HepG2 (cell line): ENCODE results near the gene CDYL. TPM values are rescaled to one million over a fixed set of nuclear protein-coding genes. Genes with fewer than 3 reads are reported as not detected.

Experiments
- ATAC-seq: fragments of 200-7000 bp; cut with Tn5 transposase; 3 replicates; pipeline ENCODE4 v1.9.1; 2020; ENCODE audit warnings: mild to moderate bottlenecking, moderate library complexity
- BruUV-seq: library from RNA; stranded (reverse); fragments of 400-500 nt; replicated peaks from 2 replicates; lab custom pipeline; 2021; lab: Mats Ljungman, UMichigan
- CTCF ChIA-PET: fragments of 300-600 bp; formaldehyde crosslinking; extraction: SDS; loops from one replicate; lab custom pipeline; 2021; ENCODE audit warnings: low total read pairs, inconsistent platforms, low intra/inter-chr PET ratio; lab: Yijun Ruan, JAX
- POLR2A ChIA-PET: fragments of 350-600 bp; sonication (Branson Sonifier 250); formaldehyde crosslinking; loops from one replicate; lab custom pipeline; 2020; ENCODE audit warnings: antibody characterized with exemption, inconsistent platforms; lab: Yijun Ruan, JAX
- DNase-seq: peaks from one replicate; pipeline ENCODE4 v3.0.0-alpha.2; 2015; ENCODE audit warnings: low spot score
- FAIRE-seq: peaks from 3 replicates; lab custom pipeline; 2011; peaks lifted over from hg19 to GRCh38; lab: Jason Lieb, UNC
- H2AFZ ChIP-seq: one replicate; pipeline ENCODE4 v1.6.1; 2011; ENCODE audit warnings: low read length, inconsistent platforms
- H3K27ac ChIP-seq: fragments of 300-600 bp; 3 replicates; pipeline ENCODE4 v1.8.0; 2011; ENCODE audit warnings: mixed run types, mild to moderate bottlenecking, mixed read lengths, low read length, inconsistent platforms; ENCODE audit not compliant: insufficient read depth; ENCODE audit errors: extremely low read length
- H3K27me3 ChIP-seq, 2 experiments: fragments of 200-600 bp in 1 of 2; 2 replicates in 1 of 2; 3 replicates in 1 of 2; pipeline versions ENCODE4 v1.6.0 to v1.8.0; 2011; ENCODE audit warnings: low read length in 2 of 2, mild to moderate bottlenecking in 2 of 2, moderate library complexity in 2 of 2, inconsistent platforms in 1 of 2; ENCODE audit not compliant: insufficient read depth in 2 of 2, control insufficient read depth in 1 of 2
- H3K36me3 ChIP-seq, 2 experiments: fragments of 200-600 bp in 1 of 2; replicated peaks in 1 of 2; 2 replicates in 1 of 2; 3 replicates in 1 of 2; pipeline versions ENCODE4 v1.5.1 to v1.8.0; 2011; ENCODE audit warnings: low read length in 2 of 2, inconsistent platforms in 1 of 2; ENCODE audit not compliant: insufficient read depth in 2 of 2, control insufficient read depth in 1 of 2
- H3K4me1 ChIP-seq: 2 replicates; pipeline ENCODE4 v1.5.1; 2012; ENCODE audit warnings: low read length, inconsistent platforms; ENCODE audit not compliant: insufficient read depth
- H3K4me2 ChIP-seq: 2 replicates; pipeline ENCODE4 v1.6.0; 2011; ENCODE audit warnings: low read depth, low read length, inconsistent platforms
- H3K4me3 ChIP-seq, 3 experiments: fragments of 200-600 bp in 1 of 3; sonication (generic), shearing (Covaris generic) in 1 of 3; replicated peaks in 1 of 3; 2 replicates each; pipeline ENCODE4 v1.5.1; 2011 to 2016; ENCODE audit warnings: low read length in 3 of 3, inconsistent platforms in 2 of 3, low read depth in 2 of 3, mild to moderate bottlenecking in 2 of 3, control low read depth in 1 of 3, mixed read lengths in 1 of 3; ENCODE audit not compliant: insufficient read depth in 1 of 3
- H3K79me2 ChIP-seq: one replicate; pipeline ENCODE4 v1.6.1; 2011; ENCODE audit warnings: low read length, inconsistent platforms; ENCODE audit not compliant: insufficient read depth
- H3K9ac ChIP-seq: 2 replicates; pipeline ENCODE4 v1.6.0; 2011; ENCODE audit warnings: mild to moderate bottlenecking, low read depth, low read length, inconsistent platforms; ENCODE audit not compliant: insufficient read depth
- H3K9me3 ChIP-seq: 2 replicates; pipeline ENCODE4 v1.5.1; 2012; ENCODE audit warnings: mild to moderate bottlenecking, low read length
- H4K20me1 ChIP-seq: 2 replicates; pipeline ENCODE4 v1.6.0; 2011; ENCODE audit warnings: inconsistent platforms, mild to moderate bottlenecking, low read length, moderate library complexity; ENCODE audit not compliant: insufficient read depth
- AGO2 ChIP-seq: fragments of 200-400 bp; formaldehyde crosslinking; optimal IDR thresholded peaks from 2 replicates; pipeline ENCODE3; 2017; ENCODE audit warnings: mild to moderate bottlenecking, low read depth, low read length, moderate library complexity
- ARNT2 ChIP-seq: sonication (generic); formaldehyde crosslinking; IDR thresholded peaks from 2 replicates; pipeline ENCODE4 v1.8.0; 2022; ENCODE audit warnings: mild to moderate bottlenecking, low read depth, missing genetic modification reagents, moderate library complexity
- BCLAF1 ChIP-seq: fragments of 450-650 bp; IDR thresholded peaks from 2 replicates; pipeline ENCODE4 v1.6.1; 2017; ENCODE audit warnings: mild to moderate bottlenecking
- GABPA ChIP-seq, 2 experiments: IDR thresholded peaks; 2 replicates each; pipeline ENCODE4 v1.6.1; 2011 to 2016; ENCODE audit warnings: low read depth in 2 of 2, low read length in 1 of 2, missing biosample characterization in 1 of 2, missing genetic modification characterization in 1 of 2
- HINFP ChIP-seq: sonication (generic); formaldehyde crosslinking; IDR thresholded peaks from 2 replicates; pipeline ENCODE4 v1.4.0; 2020; ENCODE audit warnings: low read depth, mild to moderate bottlenecking, missing genetic modification reagents
- NR2C2 ChIP-seq: sonication (generic); formaldehyde crosslinking; IDR thresholded peaks from 2 replicates; pipeline ENCODE4 v1.4.0; 2020; ENCODE audit warnings: missing genetic modification reagents, mild to moderate bottlenecking, moderate library complexity, borderline replicate concordance
- NR3C1 ChIP-seq: sonication (generic); formaldehyde crosslinking; IDR thresholded peaks from 2 replicates; pipeline ENCODE4 v1.4.0; 2020; ENCODE audit warnings: missing genetic modification reagents
- PITX1 ChIP-seq: sonication (generic); formaldehyde crosslinking; IDR thresholded peaks from 2 replicates; pipeline ENCODE4 v1.5.1; 2020; ENCODE audit warnings: mild to moderate bottlenecking, missing genetic modification reagents
- RBM39 ChIP-seq: fragments of 200-400 bp; formaldehyde crosslinking; IDR thresholded peaks from one replicate; pipeline ENCODE4 v1.6.1; 2018; ENCODE audit warnings: antibody characterized with exemption, mild to moderate bottlenecking, low read depth, low read length; ENCODE audit not compliant: poor library complexity, severe bottlenecking
- SP140L ChIP-seq: sonication (generic); formaldehyde crosslinking; IDR thresholded peaks from 2 replicates; pipeline ENCODE4 v1.4.0; 2020; ENCODE audit warnings: missing genetic modification reagents, borderline replicate concordance
- TARDBP ChIP-seq: sonication (generic); formaldehyde crosslinking; IDR thresholded peaks from 2 replicates; pipeline ENCODE4 v1.8.0; 2022; ENCODE audit warnings: mild to moderate bottlenecking, missing genetic modification reagents
- TEF ChIP-seq: sonication (generic); formaldehyde crosslinking; IDR thresholded peaks from 2 replicates; pipeline ENCODE4 v1.5.0; 2020; ENCODE audit warnings: missing genetic modification reagents
- THAP11 ChIP-seq: IDR thresholded peaks from 2 replicates; pipeline ENCODE4 v1.6.1; 2016; ENCODE audit warnings: missing biosample characterization, missing genetic modification reagents
- WIZ ChIP-seq: sonication (generic); formaldehyde crosslinking; IDR thresholded peaks from 2 replicates; pipeline ENCODE4 v1.5.1; 2020; ENCODE audit warnings: mild to moderate bottlenecking, missing genetic modification reagents
- ZBTB1 ChIP-seq: sonication (generic); formaldehyde crosslinking; IDR thresholded peaks from 2 replicates; pipeline ENCODE4 v1.4.0; 2020; ENCODE audit warnings: missing genetic modification reagents, borderline replicate concordance
- ZNF24 ChIP-seq: fragments of 450-650 bp; IDR thresholded peaks from 2 replicates; pipeline ENCODE4 v1.6.1; 2017; ENCODE audit warnings: antibody characterized with exemption, mild to moderate bottlenecking
- ZNF446 ChIP-seq: sonication (generic); formaldehyde crosslinking; IDR thresholded peaks from 2 replicates; pipeline ENCODE4 v1.5.0; 2020; ENCODE audit warnings: mild to moderate bottlenecking, missing genetic modification reagents
- ZNF7 ChIP-seq: IDR thresholded peaks from 2 replicates; pipeline ENCODE4 v1.6.1; 2016; ENCODE audit warnings: missing biosample characterization, missing genetic modification reagents
- ZNF773 ChIP-seq: sonication (generic); formaldehyde crosslinking; IDR thresholded peaks from 2 replicates; pipeline ENCODE4 v1.4.0; 2020; ENCODE audit warnings: missing genetic modification reagents, borderline replicate concordance
- WGBS: methylation state at CpG from one replicate; pipeline ENCODE4 v1.1.6; 2017; ENCODE audit warnings: low lambda C conversion rate; 5-methylcytosine and 5-hydroxymethylcytosine counted together
- in situ Hi-C: cut with HindIII; loops from 2 replicates; pipeline ENCODE4 v1.10.0; 2017; ENCODE audit warnings: low pct_unique_long_range_greater_than_20kb; ENCODE audit not compliant: extremely low pct_ligation_motif_present
- intact Hi-C: fragments of 100-400 bp; cut with micrococcal nuclease; formaldehyde crosslinking; loops from one replicate; pipeline ENCODE4 v1.10.0; 2022; ENCODE audit not compliant: unreplicated experiment
- polyA plus RNA-seq, 8 experiments: library from polyadenylated mRNA; depleted of rRNA in 3 of 8; stranded (reverse) in 7 of 8; unstranded in 1 of 8; fragments of >200 nt; fragmentation: Illumina TruSeq in 4 of 8; extraction: Trizol in 4 of 8; gene quantifications; 2 replicates each; pipeline versions ENCODE4 v1.2.1 to v1.2.3, GENCODE V29; 2011 to 2016; ENCODE audit warnings: low read depth in 4 of 8, missing spikeins in 1 of 8, mixed read lengths in 1 of 8; ENCODE audit not compliant: insufficient read depth in 1 of 8
- total RNA-seq, 5 experiments: library from RNA; depleted of rRNA; stranded (reverse); fragments of >200 nt; fragmentation: Illumina TruSeq; extraction: Trizol; gene quantifications; 2 replicates each; pipeline ENCODE4 v1.2.3, GENCODE V29; 2016; ENCODE audit warnings: low read depth in 1 of 5

CDYL gene
- total and polyA plus RNA-seq, 2 of the 13 experiments (the other 11 are each of a cell fraction or from before 2014, with no cell fraction given): 22.8 to 105 TPM

- TF ChIP-seq HINFP (CRISPR knock-in tag) (no peak), ZNF446 (CRISPR knock-in tag) (no peak), TEF (no peak), BCLAF1 (no peak)
Observed at GRCh38 chr6:4948781-4949450, 172.7 kb downstream of the CDYL start (continued).

- in situ Hi-C loops: no loop called here
- ATAC-seq (no peak), FAIRE-seq (no peak), DNase-seq (no peak)
- H3K9me3 ChIP-seq: no peaks in the 10 kb centered on the region
- H3K79me2 ChIP-seq: no peaks in the 10 kb centered on the region
- H3K27me3 ChIP-seq: no peaks in the 10 kb centered on the region
- H3K9ac ChIP-seq: no peak overlapping the region
- no peaks in the 10 kb centered on the region for H4K20me1 ChIP-seq
- WGBS: 98% methylated on average over 11 of the region's 11 CpGs
- intact Hi-C loops: no loop called here
- no peak overlapping the region for H3K4me3 ChIP-seq
- CTCF ChIA-PET: no interaction called here
- peaks cover 14 to 56% of the 10 kb centered on the region in 2 experiments for H3K36me3 ChIP-seq
- H3K4me1 ChIP-seq: no peaks in the 10 kb centered on the region
- POLR2A ChIA-PET: no interaction called here
- no peak overlapping the region for H3K27ac ChIP-seq
- H2AFZ ChIP-seq: no peak overlapping the region
- no peak overlapping the region for H3K4me2 ChIP-seq
- BruUV-seq: no TSS peak
- TF ChIP-seq TARDBP (CRISPR knock-in tag): no peak
- no peak for TF ChIP-seq THAP11 (CRISPR knock-in tag)
- no peak for TF ChIP-seq RBM39
- no peak for TF ChIP-seq GABPA (IDR thresholded peaks at IDR 0.05; ENCODE audit: low read depth, low read length)
- no peak for TF ChIP-seq GABPA (CRISPR knock-in tag; IDR thresholded peaks at IDR 0.05; ENCODE audit: low read depth)
- no peak for TF ChIP-seq AGO2
- TF ChIP-seq PITX1 (CRISPR knock-in tag): no peak
- TF ChIP-seq SP140L (CRISPR knock-in tag): no peak
- no peak for TF ChIP-seq ZBTB1 (CRISPR knock-in tag)
- no peak for TF ChIP-seq ZNF7
- no peak for TF ChIP-seq NR2C2
- no peak for TF ChIP-seq ARNT2 (CRISPR knock-in tag)
- no peak for TF ChIP-seq ZNF24
- no peak for TF ChIP-seq WIZ (CRISPR knock-in tag)
- no peak for TF ChIP-seq ZNF773 (CRISPR knock-in tag)
- no peak for TF ChIP-seq NR3C1 (CRISPR knock-in tag)
Observed at GRCh38 chr6:4950076-4950475, 173.9 kb downstream of the CDYL start.
